Testis (tissue), 2 donors: Measurements from ENCODE around the gene ELFN1.

Experiments
- CTCF ChIP-seq, 3 experiments: fragments of 450-650 bp in 2 of 3; fragments of 200-600 bp in 1 of 3; sonication (generic) in 1 of 3; IDR thresholded peaks; one replicate each; pipeline ENCODE4 v1.5.1; 2016 to 2019; ENCODE audit warnings: antibody characterized with exemption in 3 of 3, mild to moderate bottlenecking in 2 of 3, moderate library complexity in 1 of 3
- POLR2A ChIP-seq: fragments of 450-650 bp; IDR thresholded peaks from one replicate; pipeline ENCODE4 v1.6.1; 2017; ENCODE audit warnings: antibody characterized with exemption, mild to moderate bottlenecking, moderate library complexity

- TF ChIP-seq CTCF (IDR thresholded peaks at IDR 0.05) (no peak), POLR2A (no peak)
These were observed 46.4 kb downstream of the ELFN1 start for GRCh38 chr7:1716263-1717094.
